PC-9 (cell line): Measurements from ENCODE around the gene BRMS1.

Source experiments
- CTCF ChIP-seq: fragments of 200-600 bp; sonication (generic); conservative IDR thresholded peaks from 2 replicates; pipeline ENCODE4 v1.6.1; 2017; ENCODE audit warnings: mixed run types, antibody characterized with exemption, mild to moderate bottlenecking, moderate library complexity
- EZH2 ChIP-seq: fragments of 200-600 bp; sonication (generic); IDR thresholded peaks from 2 replicates; pipeline ENCODE4 v1.8.0; 2017; ENCODE audit warnings: antibody characterized with exemption, low read depth

- TF ChIP-seq CTCF (no peak), EZH2 (no peak)
These were observed 21.2 kb downstream of the BRMS1 start for GRCh38 chr11:66323684-66324083.
